Panc1 (cell line): Measurements from ENCODE around the gene VKORC1L1. TPM values are rescaled to one million over a fixed set of nuclear protein-coding genes. Genes with fewer than 3 reads are reported as not detected.

ENCODE experiments used
- ATAC-seq: fragments of 200-7000 bp; cut with Tn5 transposase; 2 replicates; pipeline ENCODE4 v1.9.1; 2020; ENCODE audit warnings: mild to moderate bottlenecking, moderate library complexity
- BruUV-seq: library from RNA; stranded (reverse); fragments of 400-500 nt; replicated peaks from 2 replicates; lab custom pipeline; 2021; lab: Mats Ljungman, UMichigan
- CTCF ChIA-PET: fragments of 300-600 bp; sonication (Branson Sonifier 250); formaldehyde crosslinking; loops from one replicate; lab custom pipeline; 2022; ENCODE audit warnings: antibody characterized with exemption; lab: Charles Lee
- POLR2A ChIA-PET: fragments of 300-600 bp; sonication (Branson Sonifier 250); formaldehyde crosslinking; loops from one replicate; lab custom pipeline; 2022; ENCODE audit warnings: antibody characterized with exemption; lab: Charles Lee
- DNase-seq: peaks from one replicate; pipeline ENCODE4 v3.0.0-alpha.2; 2010; ENCODE audit warnings: low read depth, low spot score
- H3K27ac ChIP-seq: 2 replicates; pipeline ENCODE4 v1.5.1; 2011; ENCODE audit warnings: mild to moderate bottlenecking, low read length, inconsistent platforms
- H3K27me3 ChIP-seq: fragments of 200-500 bp; sonication (Bioruptor generic); 2 replicates; pipeline ENCODE4 v1.6.0; 2014; ENCODE audit warnings: low read length, inconsistent platforms; ENCODE audit not compliant: control insufficient read depth, insufficient read depth
- H3K36me3 ChIP-seq: fragments of 200-500 bp; sonication (Bioruptor generic); 2 replicates; pipeline ENCODE4 v1.5.1; 2014; ENCODE audit warnings: inconsistent platforms, mild to moderate bottlenecking, low read length, moderate library complexity; ENCODE audit not compliant: control insufficient read depth, insufficient read depth
- H3K4me1 ChIP-seq: 2 replicates; pipeline ENCODE4 v1.5.1; 2011; ENCODE audit warnings: inconsistent platforms, mild to moderate bottlenecking, low read length, moderate library complexity; ENCODE audit not compliant: control insufficient read depth, insufficient read depth
- H3K4me3 ChIP-seq, 2 experiments: 2 replicates each; pipeline ENCODE4 v1.5.1; 2011 to 2012; ENCODE audit warnings: low read depth in 2 of 2, low read length in 2 of 2, mild to moderate bottlenecking in 2 of 2, inconsistent platforms in 1 of 2, moderate library complexity in 1 of 2
- H3K9me3 ChIP-seq: fragments of 200-500 bp; sonication (Bioruptor generic); 2 replicates; pipeline ENCODE4 v1.5.1; 2014; ENCODE audit warnings: low read depth, mild to moderate bottlenecking, inconsistent platforms, low read length, moderate library complexity; ENCODE audit not compliant: control insufficient read depth, insufficient read depth
- CTCF ChIP-seq: fragments of 450-650 bp; IDR thresholded peaks from 2 replicates; pipeline ENCODE4 v1.5.1; 2017; ENCODE audit warnings: mild to moderate bottlenecking
- POLR2AphosphoS5 ChIP-seq: IDR thresholded peaks from 2 replicates; pipeline ENCODE4 v1.6.1; 2012; ENCODE audit warnings: mild to moderate bottlenecking, low read depth, low read length, moderate library complexity
- REST ChIP-seq, 2 experiments: IDR thresholded peaks; 2 replicates each; pipeline ENCODE4 v1.6.1; 2011 to 2012; ENCODE audit warnings: low read depth in 2 of 2, control low read depth in 1 of 2, low read length in 1 of 2, mild to moderate bottlenecking in 1 of 2, moderate library complexity in 1 of 2; ENCODE audit not compliant: insufficient read depth in 1 of 2
- SIN3A ChIP-seq: IDR thresholded peaks from 2 replicates; pipeline ENCODE4 v1.6.1; 2012; ENCODE audit warnings: low read depth, mild to moderate bottlenecking, low read length, moderate library complexity, borderline replicate concordance; ENCODE audit not compliant: insufficient read depth
- TCF7L2 ChIP-seq: IDR thresholded peaks from 2 replicates; pipeline ENCODE4 v1.6.1; 2011; ENCODE audit warnings: mild to moderate bottlenecking, low read depth, low read length, inconsistent platforms
- in situ Hi-C: cut with HindIII; loops from 2 replicates; pipeline ENCODE4 v1.10.0; 2016; ENCODE audit warnings: low sequenced_read_pairs, low pct_unique_long_range_greater_than_20kb
- intact Hi-C: fragments of 100-400 bp; cut with micrococcal nuclease; formaldehyde crosslinking; loops from one replicate; pipeline ENCODE4 v1.10.0; 2022; ENCODE audit not compliant: unreplicated experiment
- total RNA-seq: library from RNA; stranded (reverse); gene quantifications from one replicate; pipeline ENCODE4 v1.2.1, GENCODE V29; 2021; ENCODE audit not compliant: unreplicated experiment

Gene VKORC1L1
- total RNA-seq, 1 experiment from 2014 or later = 45.5 TPM

GRCh38 chr7:65979583-65980477, 107.0 kb downstream of the VKORC1L1 start:
- ChIA-PET CTCF (no interaction called here), POLR2A (no interaction called here)
- no TSS peak for BruUV-seq
- Histone ChIP-seq H3K4me1 (peaks cover 10% of the 10 kb centered on the region), H3K27me3 (no peaks in the 10 kb centered on the region), H3K36me3 (no peaks in the 10 kb centered on the region), H3K9me3 (no peaks in the 10 kb centered on the region), H3K4me3 (no peak overlapping the region), H3K27ac (no peak overlapping the region)
- no peak for TF ChIP-seq POLR2AphosphoS5
- TF ChIP-seq REST (IDR thresholded peaks at IDR 0.05; ENCODE audit: insufficient read depth in 1 of 2, low read depth in 2 of 2, low read length in 1 of 2) = no peak
- TF ChIP-seq CTCF = no peak
- TF ChIP-seq SIN3A = no peak
- no peak for TF ChIP-seq TCF7L2
- in situ Hi-C loops = no loop called here
- ATAC-seq = no peak
- DNase-seq = no peak
- intact Hi-C loops = no loop called here

- no peaks in the 10 kb centered on the region for H3K9me3 ChIP-seq
- DNase-seq (no peak), ATAC-seq (no peak; the same call in 1 of the 2 replicates)
- ChIA-PET POLR2A (interaction anchor here (0.6 to 0.7 kb wide), 3 partner anchors 29 to 759 kb away, joined by 6 to 13 read pairs (median 11); no protein-coding TSS in a partner anchor), CTCF (no interaction called here)
- H3K36me3 ChIP-seq = no peaks in the 10 kb centered on the region
- no TSS peak for BruUV-seq
- peak overlapping the region; percentile 18; the same call in 1 of the 2 replicates for H3K27ac ChIP-seq
- H3K4me3 ChIP-seq = peak overlapping the region; percentile 73 to 82
- TF ChIP-seq REST (IDR thresholded peaks at IDR 0.05; ENCODE audit: insufficient read depth in 1 of 2, low read depth in 2 of 2, low read length in 1 of 2) (no peak), SIN3A (no peak), POLR2AphosphoS5 (no peak), CTCF (no peak), TCF7L2 (no peak)
- H3K27me3 ChIP-seq = no peaks in the 10 kb centered on the region
- in situ Hi-C loops = no loop called here
- intact Hi-C loops = no loop called here
- H3K4me1 ChIP-seq = peaks cover 10% of the 10 kb centered on the region
Measured at GRCh38 chr7:65980478-65981250, 107.8 kb downstream of the VKORC1L1 start.
